Measurements from ENCODE around the gene SH3D19.

Gene SH3D19

GRCh38 chr4:151325111-151325948 is at the start of gene SH3D19:
Gene SH3D19, minus strand, starts transcription at chr4:151325605. Its CDS starts 253 bp downstream, at chr4:151325352.
- Mint-ChIP-seq H3K4me3 (peak within 1 kb of the TSS; percentile 70), H3K27ac (no peak within 1 kb of the TSS), H3K4me1 (peaks cover 6% of the 10 kb centered on the region), H3K27me3 (peaks cover 42% of the 10 kb centered on the region), H3K36me3 (no peaks in the 10 kb centered on the region), H3K9me3 (peaks cover 7% of the 10 kb centered on the region)
- peak; percentile 36 for ATAC-seq

GRCh38 chr4:151362404-151363164 is 37.2 kb upstream of the SH3D19 start:
- Mint-ChIP-seq H3K9me3 (no peaks in the 10 kb centered on the region), H3K27me3 (peaks cover 7% of the 10 kb centered on the region), H3K36me3 (no peaks in the 10 kb centered on the region), H3K4me3 (no peak overlapping the region), H3K4me1 (no peaks in the 10 kb centered on the region), H3K27ac (no peak overlapping the region)
- ATAC-seq: peak; percentile 80

GRCh38 chr4:151361966-151362365 is 36.6 kb upstream of the SH3D19 start:
- no peaks in the 10 kb centered on the region for H3K9me3 Mint-ChIP-seq
- peaks cover 7% of the 10 kb centered on the region for H3K27me3 Mint-ChIP-seq
- ATAC-seq: no peak
- H3K36me3 Mint-ChIP-seq: no peaks in the 10 kb centered on the region
- no peak overlapping the region for H3K4me3 Mint-ChIP-seq
- no peaks in the 10 kb centered on the region for H3K4me1 Mint-ChIP-seq
- no peak overlapping the region for H3K27ac Mint-ChIP-seq

- Mint-ChIP-seq H3K27ac (no peak overlapping the region), H3K4me1 (no peaks in the 10 kb centered on the region), H3K36me3 (no peaks in the 10 kb centered on the region)
Measured at GRCh38 chr4:151361126-151361525, 35.7 kb upstream of the SH3D19 start.

GRCh38 chr4:151359576-151359975 is 34.2 kb upstream of the SH3D19 start:
- no peaks in the 10 kb centered on the region for H3K9me3 Mint-ChIP-seq
- H3K27ac Mint-ChIP-seq: no peak overlapping the region
- no peaks in the 10 kb centered on the region for H3K4me1 Mint-ChIP-seq
- no peaks in the 10 kb centered on the region for H3K36me3 Mint-ChIP-seq
- no peak for ATAC-seq
- H3K27me3 Mint-ChIP-seq: peaks cover 7% of the 10 kb centered on the region
- H3K4me3 Mint-ChIP-seq: no peak overlapping the region

More at GRCh38 chr4:151361126-151361525, 35.7 kb upstream of the SH3D19 start:
- ATAC-seq: no peak
- H3K4me3 Mint-ChIP-seq: no peak overlapping the region
- no peaks in the 10 kb centered on the region for H3K9me3 Mint-ChIP-seq
- peaks cover 7% of the 10 kb centered on the region for H3K27me3 Mint-ChIP-seq

- Mint-ChIP-seq H3K4me1 (no peaks in the 10 kb centered on the region), H3K27ac (no peak overlapping the region), H3K36me3 (no peaks in the 10 kb centered on the region), H3K4me3 (no peak overlapping the region), H3K27me3 (peaks cover 7% of the 10 kb centered on the region), H3K9me3 (no peaks in the 10 kb centered on the region)
- no peak for ATAC-seq
Measured at GRCh38 chr4:151358266-151358665, 32.9 kb upstream of the SH3D19 start.

- no peaks in the 10 kb centered on the region for H3K4me1 Mint-ChIP-seq
- no peak for ATAC-seq
- no peaks in the 10 kb centered on the region for H3K36me3 Mint-ChIP-seq
- no peak overlapping the region for H3K4me3 Mint-ChIP-seq
- no peak overlapping the region for H3K27ac Mint-ChIP-seq
- no peaks in the 10 kb centered on the region for H3K9me3 Mint-ChIP-seq
- peaks cover 7% of the 10 kb centered on the region for H3K27me3 Mint-ChIP-seq
Measured at GRCh38 chr4:151356510-151356909, 31.1 kb upstream of the SH3D19 start.

- no peak overlapping the region for H3K27ac Mint-ChIP-seq
- H3K4me1 Mint-ChIP-seq: no peaks in the 10 kb centered on the region
- no peaks in the 10 kb centered on the region for H3K36me3 Mint-ChIP-seq
- no peaks in the 10 kb centered on the region for H3K9me3 Mint-ChIP-seq
- no peak overlapping the region for H3K4me3 Mint-ChIP-seq
- H3K27me3 Mint-ChIP-seq: peaks cover 7% of the 10 kb centered on the region
- ATAC-seq: no peak
Measured at GRCh38 chr4:151355155-151355554, 29.8 kb upstream of the SH3D19 start.

GRCh38 chr4:151347490-151348235 is 22.3 kb upstream of the SH3D19 start:
- Mint-ChIP-seq H3K4me1 (no peaks in the 10 kb centered on the region), H3K27me3 (peaks cover 8% of the 10 kb centered on the region), H3K4me3 (no peak overlapping the region), H3K36me3 (no peaks in the 10 kb centered on the region), H3K27ac (no peak overlapping the region), H3K9me3 (peaks cover 3% of the 10 kb centered on the region)
- ATAC-seq: no peak

- no peak for ATAC-seq
- Mint-ChIP-seq H3K9me3 (peaks cover 3% of the 10 kb centered on the region), H3K27ac (no peak overlapping the region), H3K27me3 (peaks cover 8% of the 10 kb centered on the region), H3K4me3 (no peak overlapping the region), H3K36me3 (no peaks in the 10 kb centered on the region), H3K4me1 (no peaks in the 10 kb centered on the region)
Measured at GRCh38 chr4:151344948-151345347, 19.5 kb upstream of the SH3D19 start.

GRCh38 chr4:151340751-151341385 is 15.5 kb upstream of the SH3D19 start:
- Mint-ChIP-seq H3K27ac (no peak overlapping the region), H3K4me1 (no peaks in the 10 kb centered on the region), H3K9me3 (peaks cover 6% of the 10 kb centered on the region), H3K27me3 (peaks cover 17% of the 10 kb centered on the region), H3K36me3 (no peaks in the 10 kb centered on the region), H3K4me3 (no peak overlapping the region)
- ATAC-seq: no peak

GRCh38 chr4:151339467-151339866 is 14.1 kb upstream of the SH3D19 start:
- Mint-ChIP-seq H3K4me1 (no peaks in the 10 kb centered on the region), H3K9me3 (peaks cover 3% of the 10 kb centered on the region), H3K27me3 (peaks cover 17% of the 10 kb centered on the region), H3K4me3 (no peak overlapping the region), H3K36me3 (no peaks in the 10 kb centered on the region), H3K27ac (no peak overlapping the region)
- no peak for ATAC-seq

- peaks cover 8% of the 10 kb centered on the region for H3K9me3 Mint-ChIP-seq
- no peaks in the 10 kb centered on the region for H3K4me1 Mint-ChIP-seq
- H3K27ac Mint-ChIP-seq: no peak overlapping the region
- no peak overlapping the region for H3K4me3 Mint-ChIP-seq
- H3K27me3 Mint-ChIP-seq: peaks cover under 1% of the 10 kb centered on the region
- H3K36me3 Mint-ChIP-seq: no peaks in the 10 kb centered on the region
- ATAC-seq: no peak
Measured at GRCh38 chr4:151331276-151332042, 6.1 kb upstream of the SH3D19 start.

- Mint-ChIP-seq H3K9me3 (peaks cover 11% of the 10 kb centered on the region), H3K4me3 (no peak overlapping the region), H3K36me3 (no peaks in the 10 kb centered on the region), H3K27me3 (peaks cover 18% of the 10 kb centered on the region), H3K4me1 (peaks cover 6% of the 10 kb centered on the region), H3K27ac (no peak overlapping the region)
- no peak for ATAC-seq
Measured at GRCh38 chr4:151329217-151330007, 4.0 kb upstream of the SH3D19 start.
